Esophagus muscularis mucosa (tissue), 4 donors: Measurements from ENCODE around the gene SPNS3. TPM values are rescaled to one million over a fixed set of nuclear protein-coding genes. Genes with fewer than 3 reads are reported as not detected.
A peak's percentile ranks its signal among the peaks of the same experiment; 100 is the strongest.

Experiments used
- DNase-seq: peaks from one replicate; pipeline ENCODE4 v3.0.0-alpha.2; 2017; ENCODE audit errors: extremely low spot score
- H3K27ac ChIP-seq, 4 donors: fragments of 200-600 bp; sonication (generic); replicated peaks in 1 of 4; 1 replicate in 3 of 4; 2 replicates in 1 of 4; pipeline ENCODE4 v1.5.1; 2016 to 2019; ENCODE audit warnings: mild to moderate bottlenecking in 1 of 4
- H3K27me3 ChIP-seq, 4 donors: fragments of 200-600 bp; sonication (generic); one replicate each; pipeline versions ENCODE4 v1.5.1 to v1.6.0; 2016 to 2019
- H3K36me3 ChIP-seq, 4 donors: fragments of 200-600 bp; sonication (generic); one replicate each; pipeline ENCODE4 v1.5.1; 2016 to 2019
- H3K4me1 ChIP-seq, 4 donors: fragments of 200-600 bp; sonication (generic); one replicate each; pipeline ENCODE4 v1.5.1; 2016 to 2019
- H3K4me3 ChIP-seq, 4 donors: fragments of 200-600 bp; sonication (generic); 1 replicate in 2 of 4; 2 replicates in 2 of 4; pipeline ENCODE4 v1.5.1; 2016 to 2019; ENCODE audit warnings: mild to moderate bottlenecking in 4 of 4, moderate library complexity in 1 of 4
- H3K9me3 ChIP-seq, 4 donors: fragments of 200-600 bp; sonication (generic); 1 replicate in 3 of 4; 2 replicates in 1 of 4; pipeline ENCODE4 v1.5.1; 2016 to 2019
- EP300 ChIP-seq: sonication (generic); formaldehyde crosslinking; IDR thresholded peaks from one replicate; pipeline ENCODE4 v1.6.1; 2017; ENCODE audit warnings: antibody characterized with exemption
- POLR2A ChIP-seq: fragments of 450-650 bp; IDR thresholded peaks from one replicate; pipeline ENCODE4 v1.6.1; 2017; ENCODE audit warnings: antibody characterized with exemption, moderate library complexity, mild to moderate bottlenecking, low read depth
- POLR2AphosphoS5 ChIP-seq, 2 donors: sonication (generic); formaldehyde crosslinking; IDR thresholded peaks; one replicate each; pipeline ENCODE4 v1.6.1; 2017; ENCODE audit warnings: antibody characterized with exemption in 2 of 2
- WGBS: methylation state at CpG from one replicate; pipeline ENCODE4 v1.1.5; 2018; 5-methylcytosine and 5-hydroxymethylcytosine counted together
- intact Hi-C: fragments of 100-400 bp; cut with DNase I; formaldehyde crosslinking; loops from one replicate; pipeline ENCODE4 v1.15.1; 2023
- total RNA-seq, 4 donors: library from RNA; depleted of rRNA; stranded (reverse); fragments of >200 nt; gene quantifications; one replicate each; pipeline versions ENCODE4 v1.1.0 to v1.2.1, GENCODE V29; 2016
- TF ChIP-seq, protein P1 (sequence below), 3 experiments: fragments of 200-600 bp in 2 of 3; fragments of 450-650 bp in 1 of 3; sonication (generic) in 2 of 3; IDR thresholded peaks; one replicate each; pipeline ENCODE4 v1.5.1; 2017 to 2019; ENCODE audit warnings: antibody characterized with exemption in 3 of 3, mild to moderate bottlenecking in 2 of 3, moderate library complexity in 1 of 3

The SPNS3 gene
- total RNA-seq, 4 donors from 2014 or later = 0.17 TPM; not detected in 3

- intact Hi-C loops = no loop called here
- WGBS = 87% methylated on average over 11 of the region's 11 CpGs
Observed at GRCh38 chr17:4525691-4526397, 92.1 kb downstream of the SPNS3 start.

GRCh38 chr17:4527134-4527533 is 93.4 kb downstream of the SPNS3 start:
- H3K4me1 ChIP-seq = peaks cover 18 to 51% (median 36%) of the 10 kb centered on the region in 4 donors
- H3K27me3 ChIP-seq = no peaks in the 10 kb centered on the region
- peaks cover 0 to 9% (median 0%) of the 10 kb centered on the region in 4 donors for H3K36me3 ChIP-seq
- peak overlapping the region in 1 of 4 donors; percentile 39 for H3K27ac ChIP-seq
- intact Hi-C loops = no loop called here
- no peak for DNase-seq
- H3K4me3 ChIP-seq = no peak overlapping the region
- no peaks in the 10 kb centered on the region for H3K9me3 ChIP-seq
- 56% methylated on average over 1 of the region's 1 CpG for WGBS
- TF ChIP-seq, protein P1, sequence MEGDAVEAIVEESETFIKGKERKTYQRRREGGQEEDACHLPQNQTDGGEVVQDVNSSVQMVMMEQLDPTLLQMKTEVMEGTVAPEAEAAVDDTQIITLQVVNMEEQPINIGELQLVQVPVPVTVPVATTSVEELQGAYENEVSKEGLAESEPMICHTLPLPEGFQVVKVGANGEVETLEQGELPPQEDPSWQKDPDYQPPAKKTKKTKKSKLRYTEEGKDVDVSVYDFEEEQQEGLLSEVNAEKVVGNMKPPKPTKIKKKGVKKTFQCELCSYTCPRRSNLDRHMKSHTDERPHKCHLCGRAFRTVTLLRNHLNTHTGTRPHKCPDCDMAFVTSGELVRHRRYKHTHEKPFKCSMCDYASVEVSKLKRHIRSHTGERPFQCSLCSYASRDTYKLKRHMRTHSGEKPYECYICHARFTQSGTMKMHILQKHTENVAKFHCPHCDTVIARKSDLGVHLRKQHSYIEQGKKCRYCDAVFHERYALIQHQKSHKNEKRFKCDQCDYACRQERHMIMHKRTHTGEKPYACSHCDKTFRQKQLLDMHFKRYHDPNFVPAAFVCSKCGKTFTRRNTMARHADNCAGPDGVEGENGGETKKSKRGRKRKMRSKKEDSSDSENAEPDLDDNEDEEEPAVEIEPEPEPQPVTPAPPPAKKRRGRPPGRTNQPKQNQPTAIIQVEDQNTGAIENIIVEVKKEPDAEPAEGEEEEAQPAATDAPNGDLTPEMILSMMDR (IDR thresholded peaks at IDR 0.05) = no peak
- TF ChIP-seq EP300 (no peak), POLR2AphosphoS5 (IDR thresholded peaks at IDR 0.05) (no peak), POLR2A (no peak)

More at GRCh38 chr17:4525691-4526397, 92.1 kb downstream of the SPNS3 start:
- Histone ChIP-seq H3K9me3 (no peaks in the 10 kb centered on the region), H3K4me3 (no peak overlapping the region), H3K27me3 (no peaks in the 10 kb centered on the region), H3K4me1 (peaks cover 30 to 55% (median 42%) of the 10 kb centered on the region in 4 donors), H3K27ac (no peak overlapping the region), H3K36me3 (peaks cover 0 to 9% (median 0%) of the 10 kb centered on the region in 4 donors)
- TF ChIP-seq EP300 = no peak
- TF ChIP-seq, protein P1 (IDR thresholded peaks at IDR 0.05) = no peak
- no peak for TF ChIP-seq POLR2A
- TF ChIP-seq POLR2AphosphoS5 (IDR thresholded peaks at IDR 0.05) = no peak
- DNase-seq = no peak

GRCh38 chr17:4527566-4528125 is 93.9 kb downstream of the SPNS3 start:
- intact Hi-C loops = no loop called here
- Histone ChIP-seq H3K36me3 (peaks cover 0 to 11% (median 0%) of the 10 kb centered on the region in 4 donors), H3K27ac (no peak overlapping the region), H3K27me3 (no peaks in the 10 kb centered on the region), H3K9me3 (no peaks in the 10 kb centered on the region), H3K4me3 (no peak overlapping the region), H3K4me1 (peaks cover 21 to 54% (median 39%) of the 10 kb centered on the region in 4 donors)
- TF ChIP-seq POLR2A (no peak), POLR2AphosphoS5 (IDR thresholded peaks at IDR 0.05) (no peak), EP300 (no peak)
- TF ChIP-seq, protein P1 (IDR thresholded peaks at IDR 0.05) = no peak
- DNase-seq = no peak
- 71% methylated on average over 12 of the region's 12 CpGs for WGBS

DNA sequence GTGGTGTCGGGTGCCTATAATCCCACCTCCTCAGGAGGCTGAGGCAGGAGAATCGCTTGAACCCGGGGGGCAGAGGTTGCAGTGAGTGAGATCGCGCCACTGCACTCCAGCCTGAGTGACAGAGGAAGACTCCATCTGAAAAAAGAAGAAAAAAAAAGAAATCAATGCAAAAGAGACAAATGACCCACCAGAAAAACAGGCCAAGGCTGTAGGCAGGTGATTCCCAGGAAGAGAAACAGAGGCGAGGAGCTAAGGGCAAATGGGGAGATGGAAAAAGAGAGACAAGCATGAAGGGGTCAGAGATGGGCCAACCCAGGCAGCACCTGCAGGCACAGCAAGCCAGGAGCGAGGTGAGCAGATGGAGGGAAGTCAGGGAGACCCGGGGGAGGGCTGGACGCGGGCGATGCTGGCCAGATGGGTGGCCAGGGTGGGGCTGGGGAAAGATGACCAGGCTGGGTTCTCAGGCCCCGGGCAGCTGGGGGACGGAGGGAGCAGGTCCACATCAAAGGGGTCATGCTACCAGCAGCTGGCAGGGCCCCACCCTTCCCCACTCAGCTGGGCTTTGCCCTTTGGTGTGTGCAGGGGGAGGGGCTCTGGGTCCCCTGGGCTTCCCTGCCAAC is 95.9 kb downstream of the SPNS3 start:
- no peak overlapping the region for H3K4me3 ChIP-seq
- WGBS = 84% methylated on average over 13 of the region's 13 CpGs
- no peaks in the 10 kb centered on the region for H3K9me3 ChIP-seq
- H3K27me3 ChIP-seq = peaks cover 0 to 7% (median 0%) of the 10 kb centered on the region in 4 donors
- TF ChIP-seq EP300 (no peak), POLR2A (no peak), POLR2AphosphoS5 (IDR thresholded peaks at IDR 0.05) (no peak)
- TF ChIP-seq, protein P1 (IDR thresholded peaks at IDR 0.05) = no peak
- intact Hi-C loops = no loop called here
- DNase-seq = no peak
- peaks cover 0 to 14% (median 0%) of the 10 kb centered on the region in 4 donors for H3K36me3 ChIP-seq
- H3K27ac ChIP-seq = peak overlapping the region in 3 of 4 donors; percentile 30 to 73 (median 59)
- peaks cover 41 to 74% (median 59%) of the 10 kb centered on the region in 4 donors for H3K4me1 ChIP-seq
